ENCODE results near the gene C11orf24. TPM values are rescaled to one million over a fixed set of nuclear protein-coding genes. Genes with fewer than 3 reads are reported as not detected.

Gene C11orf24
- total RNA-seq, 2 experiments from 2014 or later, result 24.0 to 27.4 TPM

DNA sequence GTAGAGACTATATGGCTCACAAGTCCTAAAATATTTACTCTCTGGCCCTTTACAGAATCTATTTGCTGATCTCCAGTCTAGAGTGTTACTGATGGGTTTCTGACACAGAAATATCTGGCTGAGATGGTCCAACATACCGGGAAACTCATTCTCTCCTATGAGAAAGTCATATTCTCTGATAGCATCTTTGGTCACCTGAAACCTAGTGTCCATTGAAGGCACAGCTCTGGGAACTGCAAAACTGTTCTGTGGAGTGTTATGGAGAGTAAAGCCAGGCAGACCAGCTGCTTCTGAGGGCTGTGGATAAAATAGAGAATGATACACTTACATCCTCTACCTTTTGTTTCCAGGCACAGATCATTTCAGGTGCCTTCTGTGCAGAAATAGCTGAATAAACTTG, 2.5 kb upstream of the C11orf24 start:
- Mint-ChIP-seq H3K4me1 (peaks cover 38% of the 10 kb centered on the region), H3K36me3 (ENCODE audit: low read depth) (peaks cover 8% of the 10 kb centered on the region), H3K27me3 (no peaks in the 10 kb centered on the region), H3K4me3 (peak overlapping the region; percentile 25), H3K9me3 (no peaks in the 10 kb centered on the region), H3K27ac (no peak overlapping the region)
- no peak for DNase-seq
- ChIA-PET CTCF (interaction anchor here (0.5 to 1.3 kb wide), 3 partner anchors 9 to 65 kb away, joined by 3 to 5 read pairs (median 3); no protein-coding TSS in a partner anchor), POLR2A (no interaction called here)

DNA sequence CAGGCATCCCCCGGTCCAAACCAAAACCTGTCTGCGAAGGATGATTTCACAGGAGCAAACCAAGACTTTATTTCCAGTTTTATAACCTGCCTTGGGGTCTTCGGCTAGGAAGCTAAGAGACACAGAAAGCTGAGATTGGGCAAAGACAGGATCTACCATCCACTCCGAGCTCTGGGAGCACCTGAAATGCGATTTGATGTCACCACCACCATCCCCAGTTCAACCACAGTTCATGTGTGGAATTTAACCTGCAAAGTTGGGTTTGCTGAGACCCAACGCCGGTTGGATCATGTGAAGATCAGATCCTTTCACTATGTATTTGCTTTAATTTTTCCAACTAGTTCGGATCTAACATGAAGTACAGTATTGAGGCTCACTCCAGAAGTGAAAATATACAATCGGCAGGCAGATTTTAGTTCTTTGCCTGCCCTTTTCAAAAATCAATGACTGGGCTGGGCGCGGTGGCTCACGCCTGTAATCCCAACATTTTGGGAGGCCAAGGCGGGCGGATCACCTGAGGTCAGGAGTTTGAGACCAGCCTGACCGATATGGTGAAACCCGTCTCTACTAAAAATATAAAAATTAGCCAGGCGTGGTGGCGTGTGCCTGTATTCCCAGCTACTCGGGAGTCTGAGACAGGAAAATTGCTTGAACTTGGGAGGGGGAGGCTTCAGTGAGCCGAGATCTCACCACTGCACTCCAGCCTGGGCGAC, 1.4 kb upstream of the C11orf24 start:
- Mint-ChIP-seq H3K36me3 (ENCODE audit: low read depth) (peaks cover 8% of the 10 kb centered on the region), H3K27ac (peak overlapping the region; percentile 99), H3K27me3 (no peaks in the 10 kb centered on the region), H3K9me3 (no peaks in the 10 kb centered on the region), H3K4me1 (peaks cover 44% of the 10 kb centered on the region), H3K4me3 (peak overlapping the region; percentile 98)
- CTCF ChIA-PET, result interaction anchor here (1.0 to 4.7 kb wide), 8 partner anchors 9 to 110 kb away, joined by 3 to 72 read pairs (median 6); no protein-coding TSS in a partner anchor
- POLR2A ChIA-PET, result interaction anchor here (0.7 to 3.2 kb wide), 7 partner anchors 9 to 233 kb away, joined by 3 to 42 read pairs (median 7); partner anchors contain the start of gene PPP6R3
- DNase-seq, result no peak

DNA sequence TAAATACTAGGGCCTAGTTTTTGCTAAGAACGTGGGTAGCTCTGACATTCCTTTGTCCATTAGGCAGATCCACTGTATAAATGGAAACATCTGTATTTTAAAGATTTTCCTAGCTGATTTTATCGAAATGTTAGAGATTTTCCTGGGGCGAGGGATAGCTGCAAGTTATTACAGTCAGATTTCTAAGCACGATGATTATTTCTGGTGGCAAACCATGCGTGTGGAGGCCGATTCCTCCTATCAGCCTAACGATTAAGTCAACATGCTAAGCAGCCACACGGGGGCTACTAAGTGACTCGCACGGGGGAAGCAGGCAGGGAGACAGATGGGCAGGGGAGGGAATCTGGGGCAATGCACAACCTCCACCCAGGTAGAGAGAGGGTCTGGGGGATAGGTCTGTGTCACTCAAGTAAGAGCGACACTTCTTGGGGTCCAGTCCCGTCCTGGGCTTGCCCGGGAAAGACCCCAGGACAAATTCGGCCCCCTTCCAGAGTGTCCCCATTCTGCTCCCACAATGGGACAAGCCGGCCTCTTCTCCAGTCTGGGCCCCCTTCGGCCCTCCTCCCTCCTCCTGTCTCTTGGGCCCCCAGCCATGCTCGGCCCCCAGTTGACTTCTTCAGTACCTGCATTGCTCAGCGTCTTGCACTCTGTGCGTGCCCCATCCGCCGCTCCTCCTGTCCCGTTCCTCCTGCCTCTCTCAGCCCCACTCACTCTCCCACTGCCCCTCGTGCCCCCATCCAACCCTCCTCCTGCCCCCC, 571 bp downstream of the C11orf24 start:
- Mint-ChIP-seq H3K9me3 (no peaks in the 10 kb centered on the region), H3K27ac (peak overlapping the region; percentile 99), H3K4me3 (peak overlapping the region; percentile 98), H3K27me3 (no peaks in the 10 kb centered on the region), H3K36me3 (ENCODE audit: low read depth) (peaks cover 26% of the 10 kb centered on the region), H3K4me1 (peaks cover 50% of the 10 kb centered on the region)
- ChIA-PET CTCF (interaction anchor here (0.8 to 4.7 kb wide), 15 partner anchors 8 to 189 kb away, joined by 3 to 72 read pairs (median 5); partner anchors contain the start of gene PPP6R3), POLR2A (interaction anchor here (0.7 to 3.2 kb wide), 18 partner anchors 11 to 1804 kb away, joined by 3 to 42 read pairs (median 4); partner anchors contain the start of gene PPP6R3)
- peak; percentile 68 for DNase-seq

DNA sequence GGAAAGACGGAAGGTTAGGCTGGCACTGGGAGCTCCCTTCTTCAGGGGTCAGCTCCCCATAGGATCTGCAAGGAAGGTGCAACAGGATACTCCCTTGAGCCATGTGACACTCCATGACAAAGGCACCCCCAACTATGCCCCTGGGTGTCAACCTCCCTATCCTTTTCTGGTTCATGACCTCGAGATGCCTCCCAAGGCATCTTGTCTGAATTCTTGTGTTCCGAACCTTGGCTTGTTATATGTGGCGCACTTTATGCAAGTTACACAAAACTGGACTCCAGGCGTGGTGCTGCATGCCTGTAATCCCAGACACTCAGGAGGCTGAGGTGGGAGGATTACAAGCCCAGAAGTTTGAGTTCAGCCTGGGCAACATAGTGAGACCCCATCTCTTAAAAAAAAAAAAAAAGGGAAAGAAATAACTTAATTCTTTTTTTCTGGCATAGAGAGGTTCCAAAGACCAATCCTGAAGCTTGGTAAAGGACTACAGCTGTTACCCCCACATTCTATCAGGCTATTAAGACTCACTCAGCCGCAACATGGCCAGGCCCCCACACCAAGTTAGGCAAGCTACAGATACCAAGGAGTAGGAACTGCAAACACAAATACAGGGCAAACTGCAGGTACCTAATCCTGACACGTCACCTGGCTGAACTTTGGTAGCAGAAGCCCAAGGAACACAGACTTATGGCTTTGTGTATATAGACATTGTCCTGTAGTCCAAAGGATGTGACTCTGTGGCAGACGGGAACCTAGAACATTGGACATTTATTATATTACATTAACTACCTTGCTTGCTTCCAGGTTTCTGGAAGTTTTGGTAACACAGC, 1.4 kb downstream of the C11orf24 start:
- Mint-ChIP-seq H3K4me3 (peak overlapping the region; percentile 98), H3K36me3 (ENCODE audit: low read depth) (peaks cover 28% of the 10 kb centered on the region), H3K27me3 (no peaks in the 10 kb centered on the region), H3K9me3 (no peaks in the 10 kb centered on the region), H3K27ac (peak overlapping the region; percentile 99), H3K4me1 (peaks cover 50% of the 10 kb centered on the region)
- no peak for DNase-seq
- ChIA-PET CTCF (interaction anchor here (0.8 to 4.7 kb wide), 11 partner anchors 9 to 180 kb away, joined by 3 to 72 read pairs (median 5); no protein-coding TSS in a partner anchor), POLR2A (interaction anchor here (0.9 to 3.2 kb wide), 7 partner anchors 11 to 112 kb away, joined by 3 to 42 read pairs (median 8); no protein-coding TSS in a partner anchor)

DNA sequence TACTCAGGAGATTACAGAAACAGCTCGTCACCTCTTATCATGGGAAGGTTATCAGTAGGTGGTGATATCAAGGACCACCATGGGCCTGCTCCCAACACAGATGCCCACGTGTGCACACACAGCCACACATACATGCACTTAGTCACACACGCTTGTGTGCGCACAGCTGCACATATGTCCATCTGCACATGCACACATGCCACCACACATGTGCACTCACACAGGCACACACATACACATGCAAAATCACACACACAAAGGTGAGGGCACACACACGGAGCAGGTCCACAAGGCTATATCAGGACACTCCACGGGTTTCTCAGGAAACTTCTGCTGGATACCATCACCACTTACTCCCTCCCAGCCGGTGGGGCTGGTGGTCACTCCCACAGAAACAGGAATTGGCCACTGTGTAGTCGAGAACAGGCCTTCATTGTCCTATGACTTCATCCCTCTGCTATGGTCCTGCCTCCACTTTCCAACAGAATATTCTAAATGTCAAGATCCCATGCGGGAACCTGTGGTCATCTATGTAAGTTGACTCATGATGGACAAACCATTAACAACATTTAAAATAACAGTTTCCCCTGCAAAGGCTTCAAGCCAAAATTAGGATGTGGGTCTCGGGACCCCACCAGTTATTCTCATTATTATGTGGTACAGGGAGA, 2.2 kb downstream of the C11orf24 start:
- Mint-ChIP-seq H3K36me3 (ENCODE audit: low read depth) (peaks cover 31% of the 10 kb centered on the region), H3K4me1 (peaks cover 48% of the 10 kb centered on the region), H3K27me3 (no peaks in the 10 kb centered on the region), H3K27ac (no peak overlapping the region), H3K9me3 (no peaks in the 10 kb centered on the region), H3K4me3 (no peak overlapping the region)
- CTCF ChIA-PET, result interaction anchor here (1.1 to 4.7 kb wide), 3 partner anchors 10 to 29 kb away, joined by 3 to 72 read pairs (median 35); no protein-coding TSS in a partner anchor
- POLR2A ChIA-PET, result no interaction called here
- DNase-seq, result no peak

DNA sequence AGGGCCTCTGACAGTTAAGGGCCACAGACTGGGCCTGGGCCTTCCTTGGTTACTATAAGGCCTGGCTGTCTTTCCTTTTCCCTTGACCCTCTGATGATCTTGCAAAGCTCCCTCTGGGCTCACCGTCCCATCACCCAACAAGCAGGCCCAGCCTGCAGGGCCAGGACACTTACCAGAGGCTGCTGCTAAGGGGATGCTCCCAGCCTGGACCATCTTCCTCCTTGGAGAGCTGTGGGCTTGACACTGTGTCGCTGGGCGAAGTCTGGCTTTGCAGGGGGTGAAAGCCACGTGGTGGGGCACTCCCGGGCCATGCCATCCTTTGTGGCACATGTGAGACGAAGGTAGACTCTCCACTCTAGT, 3.9 kb downstream of the C11orf24 start:
- POLR2A ChIA-PET, result no interaction called here
- Mint-ChIP-seq H3K4me3 (no peak overlapping the region), H3K36me3 (ENCODE audit: low read depth) (peaks cover 43% of the 10 kb centered on the region), H3K27me3 (no peaks in the 10 kb centered on the region), H3K9me3 (no peaks in the 10 kb centered on the region), H3K27ac (no peak overlapping the region), H3K4me1 (peaks cover 37% of the 10 kb centered on the region)
- CTCF ChIA-PET, result interaction anchor here (1.1 kb wide), 1 partner anchor 10 kb away, joined by 3 read pairs; no protein-coding TSS in a partner anchor
- no peak for DNase-seq

DNA sequence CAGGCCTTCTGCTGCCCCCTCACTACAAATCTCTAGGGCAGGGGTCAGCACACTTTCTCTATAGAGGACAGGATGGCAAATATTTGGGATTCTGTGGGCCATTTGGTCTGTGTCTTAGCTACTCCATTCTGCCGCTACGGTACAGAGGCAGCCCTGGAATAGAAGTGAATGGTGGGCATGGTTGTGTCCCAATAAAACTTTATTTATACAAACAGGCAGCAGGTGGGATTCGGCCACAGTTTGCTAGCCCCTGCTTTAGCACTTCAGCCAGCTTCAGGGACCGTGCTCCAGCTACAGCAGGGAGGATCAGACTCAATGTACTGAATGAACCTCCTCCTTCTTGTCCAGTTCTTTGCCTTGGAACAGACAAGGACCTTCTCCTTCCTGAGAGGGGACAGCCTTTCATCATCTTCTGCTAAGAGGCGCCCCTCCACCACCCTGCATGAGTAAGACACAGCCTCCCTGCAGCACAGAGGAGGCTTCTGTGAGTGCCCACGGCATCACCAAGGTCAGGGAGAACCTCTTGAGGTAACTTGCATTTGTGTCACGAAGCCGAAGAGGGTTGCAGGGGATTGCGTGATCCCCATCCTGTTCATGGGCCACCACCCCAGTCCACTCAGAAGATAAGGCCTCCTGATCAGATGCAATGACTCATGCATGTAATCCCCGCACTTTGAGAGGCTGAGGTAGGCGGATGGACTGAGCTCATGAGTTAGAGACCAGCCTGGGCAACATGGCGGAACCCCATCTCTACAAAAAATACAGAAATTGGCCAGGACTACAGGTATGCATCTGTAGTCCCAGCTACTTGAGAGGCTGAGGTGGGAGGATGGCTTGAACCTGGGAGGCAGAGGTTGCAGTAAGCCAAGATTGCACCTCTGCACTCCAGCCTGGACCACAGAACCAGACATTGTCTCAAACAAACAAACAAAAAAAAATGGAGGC, 4.6 kb downstream of the C11orf24 start:
- Mint-ChIP-seq H3K4me1 (peaks cover 31% of the 10 kb centered on the region), H3K36me3 (ENCODE audit: low read depth) (peaks cover 47% of the 10 kb centered on the region), H3K27ac (no peak overlapping the region), H3K9me3 (no peaks in the 10 kb centered on the region), H3K27me3 (no peaks in the 10 kb centered on the region), H3K4me3 (no peak overlapping the region)
- no peak for DNase-seq
- ChIA-PET CTCF (interaction anchor here (1.1 kb wide), 1 partner anchor 11 kb away, joined by 3 read pairs; no protein-coding TSS in a partner anchor), POLR2A (no interaction called here)

DNA sequence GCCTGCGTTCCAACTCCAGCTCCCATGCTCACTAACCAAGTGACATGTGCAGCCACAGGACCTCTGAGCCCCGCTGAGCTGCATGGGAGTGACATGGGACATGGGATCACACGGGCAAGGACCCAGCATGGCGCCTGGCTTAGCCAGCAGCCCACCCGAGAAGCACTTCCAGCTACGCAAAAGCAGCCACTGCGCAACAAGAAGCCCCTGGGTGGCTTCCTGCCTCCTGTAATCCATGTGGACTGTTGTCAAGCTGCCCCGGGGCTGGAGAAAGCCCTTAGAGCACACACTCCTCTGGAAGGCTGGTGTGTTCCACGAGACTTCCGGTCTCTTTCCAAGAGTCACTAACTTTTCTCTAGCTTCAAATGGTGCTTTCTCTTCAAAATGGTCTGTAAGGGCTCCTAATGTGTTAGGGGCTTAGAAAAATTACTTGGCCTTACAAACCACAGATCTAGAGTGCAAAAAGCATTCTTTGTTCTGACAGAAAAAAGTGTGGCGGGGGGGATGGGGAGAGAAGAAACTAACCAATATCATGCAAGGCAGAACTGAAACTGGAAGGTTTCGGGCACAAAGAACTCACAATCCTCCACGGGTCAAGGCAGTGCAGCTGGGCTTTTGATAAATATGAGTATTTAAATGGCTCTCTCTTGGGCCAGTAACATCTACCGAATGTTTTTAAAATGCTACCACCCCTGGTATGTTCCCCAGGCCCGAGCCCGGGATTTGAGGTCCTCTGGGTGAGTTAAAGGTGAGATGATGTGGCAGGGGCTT, 5.5 kb downstream of the C11orf24 start:
- no peak overlapping the region for H3K27ac Mint-ChIP-seq
- ChIA-PET POLR2A (no interaction called here), CTCF (interaction anchor here (1.2 to 1.3 kb wide), 2 partner anchors 29 to 31 kb away, joined by 4 read pairs; no protein-coding TSS in a partner anchor)
- H3K27me3 Mint-ChIP-seq, result no peaks in the 10 kb centered on the region
- peaks cover 50% of the 10 kb centered on the region for H3K36me3 Mint-ChIP-seq (ENCODE audit: low read depth)
- H3K4me3 Mint-ChIP-seq, result no peak overlapping the region
- DNase-seq, result no peak
- H3K9me3 Mint-ChIP-seq, result no peaks in the 10 kb centered on the region
- peaks cover 28% of the 10 kb centered on the region for H3K4me1 Mint-ChIP-seq

DNA sequence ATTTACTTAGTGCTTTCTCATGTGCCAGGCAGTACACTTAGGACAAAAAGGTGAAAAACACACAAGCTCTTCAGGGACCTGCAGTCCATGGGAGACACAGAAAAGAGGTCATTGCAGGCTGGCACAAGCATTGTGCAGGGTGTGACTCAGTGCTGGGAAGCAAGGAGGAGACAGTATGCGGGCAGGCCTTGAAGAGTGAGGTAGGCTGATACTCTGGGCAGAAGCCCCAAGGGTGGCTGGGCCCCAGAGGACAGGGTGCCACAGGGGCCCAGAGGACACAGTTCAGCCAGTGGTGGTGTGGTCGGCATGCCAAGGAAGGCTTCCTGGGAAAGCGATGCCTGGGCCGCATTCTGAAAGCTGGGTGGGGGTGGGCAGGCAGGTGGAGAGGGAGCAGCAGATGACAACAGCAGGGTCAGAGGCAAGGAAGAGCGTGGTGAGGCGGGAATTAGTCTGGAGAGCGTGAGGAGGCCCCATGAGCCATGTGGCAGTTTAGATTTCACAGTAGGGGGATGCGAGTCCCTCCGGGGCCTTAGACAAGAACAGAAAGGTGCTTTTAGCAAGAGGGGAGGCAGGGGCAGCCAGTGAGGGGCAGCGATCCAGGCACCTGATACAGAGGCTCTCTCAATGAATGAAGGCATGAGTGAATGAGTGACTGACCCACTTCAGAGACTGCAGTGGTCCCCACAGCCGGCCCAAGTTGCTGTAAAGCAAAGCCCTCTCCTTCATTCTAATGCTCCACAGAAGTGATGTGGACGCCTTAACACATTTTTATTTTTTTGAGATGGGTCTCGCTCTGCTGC, 6.8 kb downstream of the C11orf24 start:
- Mint-ChIP-seq H3K27me3 (no peaks in the 10 kb centered on the region), H3K9me3 (no peaks in the 10 kb centered on the region), H3K4me1 (peaks cover 17% of the 10 kb centered on the region), H3K4me3 (no peak overlapping the region), H3K27ac (no peak overlapping the region), H3K36me3 (ENCODE audit: low read depth) (peaks cover 50% of the 10 kb centered on the region)
- ChIA-PET CTCF (interaction anchor here (1.2 to 1.3 kb wide), 2 partner anchors 31 to 33 kb away, joined by 4 read pairs; no protein-coding TSS in a partner anchor), POLR2A (no interaction called here)
- DNase-seq, result no peak

DNA sequence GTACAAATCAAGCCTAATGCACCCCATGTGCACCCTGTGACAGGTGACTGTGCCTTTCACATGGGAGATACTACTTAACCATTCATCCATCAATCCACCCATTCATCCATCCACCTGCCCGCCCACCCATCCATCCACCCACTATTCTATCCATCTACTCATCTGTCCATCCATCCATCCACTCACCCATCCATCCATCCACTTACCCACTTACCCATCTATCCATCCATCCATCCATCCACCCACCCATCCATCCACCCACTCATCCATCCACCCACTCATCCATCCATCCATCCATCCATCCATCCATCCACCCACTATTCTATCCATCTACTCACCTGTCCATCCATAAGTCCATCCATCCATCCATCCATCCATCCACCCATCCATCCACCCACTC, 7.5 kb downstream of the C11orf24 start:
- ChIA-PET POLR2A (no interaction called here), CTCF (interaction anchor here (0.5 kb wide), 1 partner anchor 721 kb away, joined by 3 read pairs; no protein-coding TSS in a partner anchor)
- Mint-ChIP-seq H3K36me3 (ENCODE audit: low read depth) (peaks cover 50% of the 10 kb centered on the region), H3K4me1 (peaks cover 11% of the 10 kb centered on the region), H3K27me3 (no peaks in the 10 kb centered on the region), H3K9me3 (no peaks in the 10 kb centered on the region), H3K27ac (no peak overlapping the region), H3K4me3 (no peak overlapping the region)
- DNase-seq, result no peak
